ENCODE results near the gene ZDHHC14. TPM values are rescaled to one million over a fixed set of nuclear protein-coding genes. Genes with fewer than 3 reads are reported as not detected.

ZDHHC14 gene
- total RNA-seq, 4 donors from 2014 or later = 9.1 to 20.6 (median 12.5) TPM

DNA sequence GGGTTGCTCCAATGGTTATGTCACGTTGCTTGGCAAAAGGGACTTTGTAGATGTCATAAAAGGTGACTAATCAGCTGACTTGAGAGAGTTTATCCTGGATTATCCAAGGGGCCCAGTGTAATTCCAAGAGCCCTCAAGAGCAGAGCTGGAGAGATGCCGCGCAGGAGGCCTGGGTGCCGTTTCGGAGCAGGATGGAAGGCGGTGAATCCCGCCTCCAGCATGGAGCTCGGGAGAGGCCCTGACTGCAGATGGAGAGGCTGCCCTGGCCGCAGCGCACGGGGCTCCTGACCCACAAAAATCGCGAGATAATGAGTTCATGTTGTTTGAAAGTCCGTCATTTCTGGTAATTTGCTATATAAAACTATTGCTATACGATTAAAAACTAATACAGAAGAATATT lies 219.8 kb downstream of the ZDHHC14 start:
- Histone ChIP-seq H3K27ac (no peak overlapping the region), H3K4me3 (no peak overlapping the region), H3K36me3 (no peaks in the 10 kb centered on the region), H3K27me3 (no peaks in the 10 kb centered on the region), H3K9me3 (no peaks in the 10 kb centered on the region), H3K4me1 (peaks cover 0 to 10% (median 3%) of the 10 kb centered on the region in 4 donors)
- TF ChIP-seq, protein P1, sequence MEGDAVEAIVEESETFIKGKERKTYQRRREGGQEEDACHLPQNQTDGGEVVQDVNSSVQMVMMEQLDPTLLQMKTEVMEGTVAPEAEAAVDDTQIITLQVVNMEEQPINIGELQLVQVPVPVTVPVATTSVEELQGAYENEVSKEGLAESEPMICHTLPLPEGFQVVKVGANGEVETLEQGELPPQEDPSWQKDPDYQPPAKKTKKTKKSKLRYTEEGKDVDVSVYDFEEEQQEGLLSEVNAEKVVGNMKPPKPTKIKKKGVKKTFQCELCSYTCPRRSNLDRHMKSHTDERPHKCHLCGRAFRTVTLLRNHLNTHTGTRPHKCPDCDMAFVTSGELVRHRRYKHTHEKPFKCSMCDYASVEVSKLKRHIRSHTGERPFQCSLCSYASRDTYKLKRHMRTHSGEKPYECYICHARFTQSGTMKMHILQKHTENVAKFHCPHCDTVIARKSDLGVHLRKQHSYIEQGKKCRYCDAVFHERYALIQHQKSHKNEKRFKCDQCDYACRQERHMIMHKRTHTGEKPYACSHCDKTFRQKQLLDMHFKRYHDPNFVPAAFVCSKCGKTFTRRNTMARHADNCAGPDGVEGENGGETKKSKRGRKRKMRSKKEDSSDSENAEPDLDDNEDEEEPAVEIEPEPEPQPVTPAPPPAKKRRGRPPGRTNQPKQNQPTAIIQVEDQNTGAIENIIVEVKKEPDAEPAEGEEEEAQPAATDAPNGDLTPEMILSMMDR (IDR thresholded peaks at IDR 0.05) = no peak
- no peak for TF ChIP-seq POLR2A (IDR thresholded peaks at IDR 0.05)
- peak in 1 of 3 donors; percentile 34 for DNase-seq

DNA sequence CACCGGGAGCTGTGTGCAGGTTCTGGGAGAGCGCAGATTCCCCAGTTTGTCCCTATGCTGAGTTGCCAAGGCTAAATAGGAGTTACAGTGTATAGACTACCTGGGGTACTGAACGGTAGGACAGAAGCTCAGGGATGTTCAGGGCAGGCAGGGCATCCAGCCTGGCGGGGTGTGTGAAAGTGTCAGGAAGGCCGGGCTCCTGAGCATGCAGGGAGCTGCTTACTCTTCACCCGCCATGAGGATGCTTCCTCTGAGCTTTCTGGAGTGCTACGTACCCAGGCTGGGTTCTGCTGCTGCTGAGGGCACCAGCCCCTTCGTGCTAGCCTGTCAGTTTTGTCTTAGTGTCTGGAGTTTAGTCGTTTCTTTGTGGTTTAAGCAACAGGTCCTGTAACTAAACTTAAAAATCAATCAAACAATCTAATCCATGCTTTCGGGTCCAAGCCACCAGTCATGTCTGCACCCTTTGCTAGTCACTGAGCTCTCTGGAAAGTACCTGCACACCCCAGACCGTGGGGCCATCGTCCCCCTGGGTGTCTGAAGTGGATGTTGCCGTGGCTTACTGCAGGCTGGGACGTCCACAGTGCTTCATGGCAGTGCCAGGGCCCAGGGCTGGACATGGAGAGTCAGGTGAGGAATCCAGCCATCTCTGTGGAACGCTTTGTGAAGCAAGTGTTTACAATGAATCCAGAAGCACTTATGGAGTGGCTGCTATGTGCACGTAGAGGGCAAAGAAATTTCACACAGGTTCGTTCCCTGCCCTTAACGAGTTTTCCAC lies 221.7 kb downstream of the ZDHHC14 start:
- no peak overlapping the region for H3K27ac ChIP-seq
- TF ChIP-seq POLR2A (IDR thresholded peaks at IDR 0.05) = no peak
- TF ChIP-seq, protein P1 (IDR thresholded peaks at IDR 0.05) = no peak
- H3K36me3 ChIP-seq = no peaks in the 10 kb centered on the region
- no peaks in the 10 kb centered on the region for H3K27me3 ChIP-seq
- peaks cover 0 to 4% (median 0%) of the 10 kb centered on the region in 4 donors for H3K4me1 ChIP-seq
- peak in 1 of 3 donors; percentile 34 for DNase-seq
- H3K4me3 ChIP-seq = no peak overlapping the region
- H3K9me3 ChIP-seq = no peaks in the 10 kb centered on the region

DNA sequence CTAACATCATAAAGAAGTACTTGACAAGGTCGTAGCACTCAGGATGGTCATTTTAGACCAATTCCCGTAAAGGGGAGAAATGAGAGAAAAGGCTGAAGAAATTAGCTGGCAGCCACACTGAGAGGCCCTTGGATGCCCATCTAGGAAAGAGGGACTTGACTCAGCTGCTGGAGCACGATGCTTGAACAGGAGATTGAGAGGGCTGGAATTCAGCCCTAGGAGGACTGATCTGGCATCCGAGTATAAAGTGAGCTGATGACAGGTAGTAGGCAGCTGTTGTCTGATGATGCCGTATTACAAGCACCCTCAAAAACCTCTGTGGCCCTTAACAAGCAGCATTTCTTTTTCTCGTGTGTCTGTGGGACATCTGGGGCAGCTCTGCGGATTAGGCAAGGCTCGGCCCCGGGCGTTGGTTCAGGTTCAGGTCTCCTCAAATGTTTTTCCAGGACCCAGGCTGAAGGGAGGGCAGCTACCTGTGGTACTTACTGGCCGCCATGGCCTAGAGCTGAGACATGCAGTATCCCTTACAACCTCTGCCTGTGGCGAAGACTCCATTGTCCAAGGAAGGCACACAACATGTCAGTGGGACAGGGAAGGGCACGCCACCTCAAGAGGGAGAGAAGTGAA lies 222.4 kb downstream of the ZDHHC14 start:
- TF ChIP-seq POLR2A (IDR thresholded peaks at IDR 0.05) = no peak
- TF ChIP-seq, protein P1 (IDR thresholded peaks at IDR 0.05) = no peak
- no peaks in the 10 kb centered on the region for H3K36me3 ChIP-seq
- H3K27ac ChIP-seq = no peak overlapping the region
- peaks cover 0 to 3% (median 0%) of the 10 kb centered on the region in 4 donors for H3K4me1 ChIP-seq
- no peaks in the 10 kb centered on the region for H3K27me3 ChIP-seq
- no peak overlapping the region for H3K4me3 ChIP-seq
- peak in 1 of 3 donors; percentile 17 for DNase-seq
- no peaks in the 10 kb centered on the region for H3K9me3 ChIP-seq

DNA sequence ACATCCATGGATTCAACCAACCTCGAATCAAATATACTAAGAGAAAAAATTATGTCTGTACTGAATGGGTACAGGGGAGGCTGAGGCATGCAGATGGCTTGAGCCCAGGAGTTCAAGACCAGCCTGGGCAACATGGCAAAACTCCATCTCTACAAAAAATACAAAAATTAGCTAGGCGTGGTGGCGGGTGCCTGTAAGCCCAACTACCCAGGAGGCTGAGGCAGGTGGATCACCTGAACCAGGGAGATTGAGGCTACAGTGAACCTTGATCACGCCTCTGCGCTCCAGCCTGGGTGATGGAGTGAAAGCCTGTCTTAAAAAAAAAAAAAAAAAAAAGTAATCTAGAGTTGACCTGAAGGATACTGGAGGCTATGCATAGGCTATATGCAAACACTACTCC lies 223.0 kb downstream of the ZDHHC14 start:
- peaks cover 0 to 3% (median 0%) of the 10 kb centered on the region in 4 donors for H3K4me1 ChIP-seq
- H3K27me3 ChIP-seq = no peaks in the 10 kb centered on the region
- no peaks in the 10 kb centered on the region for H3K9me3 ChIP-seq
- DNase-seq = peak in 1 of 3 donors; percentile 7
- H3K4me3 ChIP-seq = no peak overlapping the region
- H3K27ac ChIP-seq = no peak overlapping the region
- no peak for TF ChIP-seq POLR2A (IDR thresholded peaks at IDR 0.05)
- TF ChIP-seq, protein P1 (IDR thresholded peaks at IDR 0.05) = no peak
- H3K36me3 ChIP-seq = no peaks in the 10 kb centered on the region

DNA sequence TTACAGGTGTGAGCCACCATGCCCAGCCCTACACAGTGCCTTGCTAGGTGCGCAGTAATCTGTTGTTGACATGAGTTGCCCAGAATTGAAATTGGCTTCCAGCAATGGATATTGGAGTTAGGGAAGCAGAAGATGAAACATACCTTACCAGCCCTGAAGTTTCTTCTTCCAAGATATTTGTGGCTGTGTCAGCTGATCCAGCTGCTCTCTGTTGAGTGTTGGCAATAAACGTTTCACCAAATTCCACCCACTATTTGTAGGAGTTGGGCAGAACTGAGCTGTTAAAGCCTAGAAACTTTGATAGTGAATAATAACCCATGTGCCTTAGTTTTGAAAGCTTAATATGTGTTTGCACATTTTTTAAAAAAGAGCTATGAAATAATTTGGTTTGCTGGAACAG lies 223.8 kb downstream of the ZDHHC14 start:
- no peak overlapping the region for H3K27ac ChIP-seq
- H3K36me3 ChIP-seq = no peaks in the 10 kb centered on the region
- H3K9me3 ChIP-seq = no peaks in the 10 kb centered on the region
- H3K27me3 ChIP-seq = no peaks in the 10 kb centered on the region
- TF ChIP-seq, protein P1 (IDR thresholded peaks at IDR 0.05) = no peak
- TF ChIP-seq POLR2A (IDR thresholded peaks at IDR 0.05) = no peak
- H3K4me1 ChIP-seq = peaks cover 0 to 3% (median 0%) of the 10 kb centered on the region in 4 donors
- no peak overlapping the region for H3K4me3 ChIP-seq
- DNase-seq = no peak

Measured in Peyer's patch (tissue), 4 donors.